HPDE6-E6E7 (cell line): ENCODE results near the gene EFCAB12.
"Not testable (repeated sequence)": the region's sequence is repeated elsewhere in the genome, so short reads cannot be mapped to it uniquely, and the experiment has no call there.

Experiments
- DNase-seq: peaks from one replicate; pipeline ENCODE4 v3.0.0; 2011; ENCODE audit warnings: missing footprints; ENCODE audit errors: extremely low spot score

Gene EFCAB12

GRCh38 chr3:129393760-129394564 lies 34.5 kb downstream of the EFCAB12 start:
- not testable (repeated sequence) for DNase-seq

GRCh38 chr3:129393271-129393670 lies 35.2 kb downstream of the EFCAB12 start:
- DNase-seq = no peak

- not testable (repeated sequence) for DNase-seq
Observed at GRCh38 chr3:129392106-129392887, 36.1 kb downstream of the EFCAB12 start.

GRCh38 chr3:129391583-129391982 lies 36.9 kb downstream of the EFCAB12 start:
- not testable (repeated sequence) for DNase-seq

GRCh38 chr3:129389572-129389937 lies 38.9 kb downstream of the EFCAB12 start:
- DNase-seq = no peak

GRCh38 chr3:129388791-129389571 lies 39.5 kb downstream of the EFCAB12 start:
- not testable (repeated sequence) for DNase-seq

- DNase-seq = no peak
Observed at GRCh38 chr3:129387487-129387886, 40.9 kb downstream of the EFCAB12 start.

- DNase-seq = no peak
Observed at GRCh38 chr3:129386984-129387383, 41.5 kb downstream of the EFCAB12 start.

GRCh38 chr3:129385507-129385906 lies 42.9 kb downstream of the EFCAB12 start:
- not testable (repeated sequence) for DNase-seq

- no peak for DNase-seq
Observed at GRCh38 chr3:129384594-129385323, 43.7 kb downstream of the EFCAB12 start.

- DNase-seq = not testable (repeated sequence)
Observed at GRCh38 chr3:129384103-129384502, 44.3 kb downstream of the EFCAB12 start.

- peak; percentile 74 for DNase-seq
Observed at GRCh38 chr3:129383292-129383860, 45.1 kb downstream of the EFCAB12 start.

GRCh38 chr3:129382366-129382765 lies 46.1 kb downstream of the EFCAB12 start:
- DNase-seq = no peak

GRCh38 chr3:129379582-129380358 lies 48.7 kb downstream of the EFCAB12 start:
- no peak for DNase-seq

- DNase-seq = no peak
Observed at GRCh38 chr3:129378949-129379348, 49.5 kb downstream of the EFCAB12 start.

GRCh38 chr3:129377615-129378014 lies 50.8 kb downstream of the EFCAB12 start:
- no peak for DNase-seq

- DNase-seq = no peak
Observed at GRCh38 chr3:129375099-129375498, 53.3 kb downstream of the EFCAB12 start.

GRCh38 chr3:129371041-129371826 lies 57.2 kb downstream of the EFCAB12 start:
- no peak for DNase-seq

- no peak for DNase-seq
Observed at GRCh38 chr3:129370248-129370964, 58.0 kb downstream of the EFCAB12 start.
